Parathyroid adenoma (tissue), 2 donors: Measurements from ENCODE around the gene GDF9.

Source experiments
- H2AFZ ChIP-seq: fragments of 300-600 bp; sonication (generic); one replicate; pipeline ENCODE4 v1.7.0; 2017; ENCODE audit warnings: antibody characterized with exemption, mild to moderate bottlenecking
- H3K27ac ChIP-seq: fragments of 300-600 bp; sonication (generic); one replicate; pipeline ENCODE4 v1.7.0; 2017
- H3K27me3 ChIP-seq: fragments of 300-600 bp; sonication (generic); one replicate; pipeline ENCODE4 v1.7.0; 2017; ENCODE audit warnings: low read length; ENCODE audit not compliant: control insufficient read depth, insufficient read depth
- H3K36me3 ChIP-seq: fragments of 300-600 bp; sonication (generic); one replicate; pipeline ENCODE4 v1.7.0; 2017; ENCODE audit warnings: low read length; ENCODE audit not compliant: control insufficient read depth, insufficient read depth
- H3K4me1 ChIP-seq: fragments of 300-600 bp; sonication (generic); one replicate; pipeline ENCODE4 v1.7.0; 2017; ENCODE audit warnings: control low read depth
- H3K4me2 ChIP-seq: fragments of 300-600 bp; sonication (generic); one replicate; pipeline ENCODE4 v1.7.0; 2017; ENCODE audit warnings: low read length
- H3K4me3 ChIP-seq: fragments of 300-600 bp; sonication (generic); one replicate; pipeline ENCODE4 v1.7.0; 2017; ENCODE audit warnings: low read depth, low read length
- H3K79me2 ChIP-seq: fragments of 300-600 bp; sonication (generic); one replicate; pipeline ENCODE4 v1.7.0; 2017; ENCODE audit warnings: control low read depth
- H3K9ac ChIP-seq: fragments of 300-600 bp; sonication (generic); one replicate; pipeline ENCODE4 v1.7.0; 2017; ENCODE audit warnings: mild to moderate bottlenecking
- H3K9me3 ChIP-seq: fragments of 300-600 bp; sonication (generic); one replicate; pipeline ENCODE4 v1.7.0; 2017; ENCODE audit warnings: low read length; ENCODE audit not compliant: control insufficient read depth
- CTCF ChIP-seq: fragments of 300-600 bp; sonication (generic); IDR thresholded peaks from one replicate; pipeline ENCODE4 v1.7.0; 2017; ENCODE audit warnings: antibody characterized with exemption, mild to moderate bottlenecking
- donor health status: primary hyperparathyroidism.

The GDF9 gene

GRCh38 chr5:132853323-132853722 is 12.9 kb downstream of the GDF9 start:
- TF ChIP-seq CTCF, result no peak
- no peaks in the 10 kb centered on the region for H3K27me3 ChIP-seq
- no peaks in the 10 kb centered on the region for H3K79me2 ChIP-seq
- no peak overlapping the region for H3K4me2 ChIP-seq
- H3K27ac ChIP-seq, result no peak overlapping the region
- H3K9ac ChIP-seq, result no peak overlapping the region
- H3K36me3 ChIP-seq, result no peaks in the 10 kb centered on the region
- H2AFZ ChIP-seq, result no peak overlapping the region
- peaks cover 3% of the 10 kb centered on the region for H3K4me1 ChIP-seq
- no peaks in the 10 kb centered on the region for H3K9me3 ChIP-seq
- no peak overlapping the region for H3K4me3 ChIP-seq

GRCh38 chr5:132850066-132850465 is 16.2 kb downstream of the GDF9 start:
- Histone ChIP-seq H3K9ac (no peak overlapping the region), H3K36me3 (no peaks in the 10 kb centered on the region), H3K9me3 (no peaks in the 10 kb centered on the region), H2AFZ (no peak overlapping the region), H3K4me3 (no peak overlapping the region), H3K79me2 (no peaks in the 10 kb centered on the region), H3K27ac (no peak overlapping the region), H3K27me3 (no peaks in the 10 kb centered on the region), H3K4me1 (peaks cover 3% of the 10 kb centered on the region), H3K4me2 (no peak overlapping the region)
- no peak for TF ChIP-seq CTCF

- Histone ChIP-seq H3K36me3 (no peaks in the 10 kb centered on the region), H3K4me3 (no peak overlapping the region), H3K27ac (no peak overlapping the region), H3K4me1 (peaks cover under 1% of the 10 kb centered on the region), H3K9ac (no peak overlapping the region), H2AFZ (no peak overlapping the region), H3K79me2 (no peaks in the 10 kb centered on the region), H3K27me3 (no peaks in the 10 kb centered on the region), H3K9me3 (no peaks in the 10 kb centered on the region), H3K4me2 (no peak overlapping the region)
- TF ChIP-seq CTCF, result no peak
Measured at GRCh38 chr5:132849347-132849746, 16.9 kb downstream of the GDF9 start.

- H3K9me3 ChIP-seq, result no peaks in the 10 kb centered on the region
- no peak for TF ChIP-seq CTCF
- no peak overlapping the region for H3K4me2 ChIP-seq
- no peak overlapping the region for H3K27ac ChIP-seq
- H3K79me2 ChIP-seq, result no peaks in the 10 kb centered on the region
- H2AFZ ChIP-seq, result no peak overlapping the region
- no peaks in the 10 kb centered on the region for H3K4me1 ChIP-seq
- H3K9ac ChIP-seq, result no peak overlapping the region
- no peaks in the 10 kb centered on the region for H3K27me3 ChIP-seq
- no peaks in the 10 kb centered on the region for H3K36me3 ChIP-seq
- H3K4me3 ChIP-seq, result no peak overlapping the region
Measured at GRCh38 chr5:132848270-132848669, 18.0 kb downstream of the GDF9 start.

GRCh38 chr5:132841305-132841704 is 25.0 kb downstream of the GDF9 start:
- H3K4me2 ChIP-seq, result no peak overlapping the region
- no peak overlapping the region for H3K27ac ChIP-seq
- no peaks in the 10 kb centered on the region for H3K79me2 ChIP-seq
- TF ChIP-seq CTCF, result no peak
- no peaks in the 10 kb centered on the region for H3K27me3 ChIP-seq
- no peak overlapping the region for H3K9ac ChIP-seq
- H3K4me1 ChIP-seq, result no peaks in the 10 kb centered on the region
- H3K4me3 ChIP-seq, result no peak overlapping the region
- H3K36me3 ChIP-seq, result no peaks in the 10 kb centered on the region
- no peak overlapping the region for H2AFZ ChIP-seq
- no peaks in the 10 kb centered on the region for H3K9me3 ChIP-seq
